Measurements from ENCODE around the gene WDR73.
A peak's percentile ranks its signal among the peaks of the same experiment; 100 is the strongest.
"Not testable (repeated sequence)": the region's sequence is repeated elsewhere in the genome, so short reads cannot be mapped to it uniquely, and the experiment has no call there.

Gene WDR73

GRCh38 chr15:84653910-84654688 is at the start of gene WDR73:
Gene WDR73, minus strand, starts transcription at chr15:84654283. Its CDS starts 9 bp downstream, at chr15:84654274.
- DNase-seq = peak; percentile 83

GRCh38 chr15:84703808-84704207 is 49.7 kb upstream of the WDR73 start:
- DNase-seq = no peak

GRCh38 chr15:84702961-84703482 is 48.9 kb upstream of the WDR73 start:
- no peak for DNase-seq

- DNase-seq = no peak
Observed at GRCh38 chr15:84699538-84700191, 45.6 kb upstream of the WDR73 start.

- DNase-seq = no peak
Observed at GRCh38 chr15:84697236-84697990, 43.3 kb upstream of the WDR73 start.

- no peak for DNase-seq
Observed at GRCh38 chr15:84696757-84697156, 42.7 kb upstream of the WDR73 start.

GRCh38 chr15:84690342-84690741 is 36.3 kb upstream of the WDR73 start:
- DNase-seq = no peak

GRCh38 chr15:84689858-84690257 is 35.8 kb upstream of the WDR73 start:
- DNase-seq = no peak

- not testable (repeated sequence) for DNase-seq
Observed at GRCh38 chr15:84686446-84686845, 32.4 kb upstream of the WDR73 start.

- DNase-seq = no peak
Observed at GRCh38 chr15:84685304-84685703, 31.2 kb upstream of the WDR73 start.

- DNase-seq = no peak
Observed at GRCh38 chr15:84684092-84684491, 30.0 kb upstream of the WDR73 start.

GRCh38 chr15:84681831-84682230 is 27.7 kb upstream of the WDR73 start:
- DNase-seq = no peak

- no peak for DNase-seq
Observed at GRCh38 chr15:84671211-84671610, 17.1 kb upstream of the WDR73 start.

- no peak for DNase-seq
Observed at GRCh38 chr15:84669726-84670125, 15.6 kb upstream of the WDR73 start.

GRCh38 chr15:84668221-84668982 is 14.3 kb upstream of the WDR73 start:
- no peak for DNase-seq

- no peak for DNase-seq
Observed at GRCh38 chr15:84666373-84666772, 12.3 kb upstream of the WDR73 start.

- DNase-seq = no peak
Observed at GRCh38 chr15:84661001-84661400, 6.9 kb upstream of the WDR73 start.

- no peak for DNase-seq
Observed at GRCh38 chr15:84659904-84660781, 6.1 kb upstream of the WDR73 start.

- no peak for DNase-seq
Observed at GRCh38 chr15:84658788-84659411, 4.8 kb upstream of the WDR73 start.

- no peak for DNase-seq
Observed at GRCh38 chr15:84658080-84658787, 4.2 kb upstream of the WDR73 start, which contains the start of gene NMB. Gene NMB, minus strand, starts transcription at chr15:84658199. Its CDS starts 47 bp downstream, at chr15:84658152.

- DNase-seq = no peak
Observed at GRCh38 chr15:84657748-84658079, 3.6 kb upstream of the WDR73 start.

Data from NCI-H2107 (cell line).